KBM-7 (cell line): ENCODE data around the gene CEACAM5.

Experiments
- DNase-seq: peaks from one replicate; pipeline ENCODE4 v3.0.0-alpha.2; 2015
- in situ Hi-C: fragments of 300-500 bp; cut with MboI; formaldehyde crosslinking; loops from 2 replicates; pipeline ENCODE4 v1.14.3; 2020; ENCODE audit warnings: low sequenced_read_pairs, low pct_unique_long_range_greater_than_20kb, mixed read lengths

The CEACAM5 gene

DNA sequence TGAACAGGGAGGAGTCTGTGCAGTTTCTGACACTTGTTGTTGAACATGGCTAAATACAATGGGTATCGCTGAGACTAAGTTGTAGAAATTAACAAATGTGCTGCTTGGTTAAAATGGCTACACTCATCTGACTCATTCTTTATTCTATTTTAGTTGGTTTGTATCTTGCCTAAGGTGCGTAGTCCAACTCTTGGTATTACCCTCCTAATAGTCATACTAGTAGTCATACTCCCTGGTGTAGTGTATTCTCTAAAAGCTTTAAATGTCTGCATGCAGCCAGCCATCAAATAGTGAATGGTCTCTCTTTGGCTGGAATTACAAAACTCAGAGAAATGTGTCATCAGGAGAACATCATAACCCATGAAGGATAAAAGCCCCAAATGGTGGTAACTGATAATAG is 63.0 kb downstream of the CEACAM5 start:
- no peak for DNase-seq
- in situ Hi-C loops = no loop called here

- DNase-seq = no peak
- in situ Hi-C loops = no loop called here
Measured at GRCh38 chr19:41774515-41774980, 66.1 kb downstream of the CEACAM5 start.

DNA sequence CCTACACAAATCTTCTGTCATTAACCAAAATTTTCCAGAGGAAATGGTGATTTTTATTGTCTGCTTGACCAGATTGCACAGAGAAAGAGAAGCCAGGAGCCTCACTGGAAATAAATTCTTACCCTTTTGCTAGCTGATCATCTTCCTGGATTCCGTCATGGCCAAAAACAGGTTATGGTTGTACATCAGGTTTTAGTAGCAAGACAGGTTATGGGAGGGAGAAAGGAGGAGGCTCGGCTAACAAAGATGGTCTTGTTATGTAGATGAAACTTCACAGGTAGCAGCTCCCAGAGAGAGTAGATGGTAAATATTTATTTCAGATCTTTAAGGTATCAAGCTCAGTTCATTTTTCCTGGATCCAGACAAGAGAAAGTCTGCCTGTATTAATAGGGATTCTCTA is 68.3 kb downstream of the CEACAM5 start:
- in situ Hi-C loops = no loop called here
- no peak for DNase-seq
